ENCODE measurements around the gene PDE11A.
A peak's percentile ranks its signal among the peaks of the same experiment; 100 is the strongest.

Gene PDE11A

DNA sequence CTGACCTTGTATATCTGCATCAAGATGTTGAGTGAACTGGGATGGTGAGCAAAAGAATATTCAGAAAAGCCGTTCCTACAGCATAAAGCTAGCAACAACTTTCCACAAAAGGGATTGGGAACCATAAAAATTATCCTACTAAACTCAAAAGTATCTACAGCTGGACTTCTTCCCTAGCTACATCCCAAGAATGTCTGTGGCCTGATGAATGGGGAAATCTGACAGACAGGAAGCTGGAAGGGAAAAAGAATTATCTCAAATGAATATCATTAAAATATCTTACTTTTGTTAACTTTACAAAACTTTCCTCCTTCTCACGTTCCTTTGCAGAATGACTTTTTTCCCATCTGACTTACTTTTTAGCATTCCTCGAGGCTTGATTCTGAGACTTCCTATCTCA, 150.9 kb downstream of the PDE11A start:
- DNase-seq, result no peak

DNA sequence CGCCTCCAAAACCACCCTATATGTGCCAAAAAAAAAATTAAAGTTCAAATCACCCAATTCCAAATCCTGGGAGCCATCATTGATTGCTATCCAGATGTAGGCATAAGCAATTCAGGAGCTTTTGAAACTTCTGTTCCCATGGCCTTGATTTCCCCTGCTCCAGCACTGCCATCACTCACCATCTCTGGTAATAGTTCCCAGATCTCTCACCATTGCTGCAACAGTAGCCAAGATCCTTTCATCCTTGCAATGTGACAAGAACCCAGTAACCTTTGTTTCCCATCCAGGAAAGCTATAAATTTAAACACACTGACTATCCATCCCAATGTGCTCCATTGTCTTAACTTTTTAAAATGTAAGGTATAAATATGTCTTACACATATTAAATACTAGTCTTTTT, 155.4 kb downstream of the PDE11A start:
- no peak for DNase-seq

GRCh38 chr2:177916342-177916741, 156.2 kb downstream of the PDE11A start:
- DNase-seq, result no peak

DNA sequence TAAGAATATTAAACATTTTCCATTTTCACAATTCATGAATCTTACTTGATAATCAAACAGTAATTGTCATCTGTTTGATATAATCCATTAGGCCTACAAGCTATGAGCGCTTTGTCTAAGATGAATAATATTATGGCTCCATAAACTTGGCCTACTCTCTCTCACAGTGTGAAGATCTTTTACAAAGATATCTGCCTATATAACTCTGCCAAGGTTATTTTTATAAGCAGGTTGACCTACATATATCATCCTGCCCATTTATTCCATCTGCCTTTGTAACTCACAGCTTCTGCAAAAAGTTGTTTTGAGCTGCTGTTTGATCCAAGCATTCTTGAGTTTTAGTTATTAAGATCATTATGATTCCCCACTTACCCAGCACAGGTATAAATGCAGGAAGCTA, 158.3 kb downstream of the PDE11A start:
- DNase-seq, result no peak

DNA sequence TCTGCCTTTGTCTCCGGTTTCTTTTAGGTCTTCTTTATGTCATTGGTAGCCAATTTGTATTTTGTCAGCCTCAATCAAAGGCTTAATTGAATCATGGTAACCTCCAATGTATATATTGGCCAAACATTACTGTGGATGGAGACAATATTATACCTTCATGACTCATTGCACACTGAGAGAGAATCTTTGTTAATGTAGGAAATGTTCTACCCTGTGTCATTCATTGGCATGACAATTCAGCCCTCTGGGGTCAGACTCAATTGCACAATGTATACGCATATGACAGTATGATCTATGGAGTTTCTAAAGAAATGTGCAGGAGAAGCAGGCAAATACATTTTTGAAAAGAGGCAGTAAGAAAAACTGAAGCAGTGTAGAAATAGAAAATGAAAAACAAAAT, 162.6 kb downstream of the PDE11A start:
- no peak for DNase-seq

- DNase-seq, result no peak
These were observed 163.8 kb downstream of the PDE11A start for GRCh38 chr2:177908824-177909223.

- no peak for DNase-seq
These were observed 164.4 kb downstream of the PDE11A start for GRCh38 chr2:177908182-177908581.

GRCh38 chr2:177906041-177906718, 166.4 kb downstream of the PDE11A start:
- DNase-seq, result peak; percentile 83

GRCh38 chr2:177905640-177906039, 166.9 kb downstream of the PDE11A start:
- no peak for DNase-seq

DNA sequence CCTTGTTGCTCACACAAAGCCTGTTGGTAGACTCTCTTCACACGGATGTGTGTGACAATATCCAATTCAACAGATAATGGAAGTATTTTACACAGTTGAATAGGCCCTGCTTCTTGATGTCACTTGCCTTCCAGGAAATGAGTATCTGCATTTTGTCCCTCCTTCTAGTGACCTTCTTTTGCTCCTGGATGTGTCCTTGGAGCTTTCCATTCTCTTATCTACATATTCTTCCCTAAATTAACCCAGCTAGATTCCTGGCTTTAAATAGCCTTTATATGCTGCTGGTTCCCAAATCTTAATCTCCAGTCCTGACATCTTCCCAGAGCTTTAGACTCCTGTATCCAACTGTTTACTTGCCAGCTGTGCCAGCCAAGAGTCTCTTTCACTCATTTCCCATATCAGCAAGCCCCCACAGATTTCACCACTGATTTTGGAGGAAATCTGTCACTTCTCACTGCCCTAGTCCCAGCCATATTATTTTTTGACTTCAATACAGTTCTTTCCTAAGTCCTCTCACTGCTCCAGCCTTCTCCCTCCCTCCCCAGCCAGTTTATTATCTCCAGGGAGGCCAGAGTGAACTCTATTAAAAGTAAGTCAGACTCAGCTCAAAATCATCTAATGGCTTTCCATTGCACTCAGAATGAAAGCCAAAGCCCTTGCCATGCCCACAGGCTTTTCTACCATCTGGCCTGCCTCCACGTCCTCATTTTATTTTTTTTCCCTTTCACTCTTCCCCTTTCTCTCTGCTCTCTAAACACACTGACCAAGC, 170.0 kb downstream of the PDE11A start:
- DNase-seq, result no peak

- DNase-seq, result no peak
These were observed 172.5 kb downstream of the PDE11A start for GRCh38 chr2:177900082-177900481.

DNA sequence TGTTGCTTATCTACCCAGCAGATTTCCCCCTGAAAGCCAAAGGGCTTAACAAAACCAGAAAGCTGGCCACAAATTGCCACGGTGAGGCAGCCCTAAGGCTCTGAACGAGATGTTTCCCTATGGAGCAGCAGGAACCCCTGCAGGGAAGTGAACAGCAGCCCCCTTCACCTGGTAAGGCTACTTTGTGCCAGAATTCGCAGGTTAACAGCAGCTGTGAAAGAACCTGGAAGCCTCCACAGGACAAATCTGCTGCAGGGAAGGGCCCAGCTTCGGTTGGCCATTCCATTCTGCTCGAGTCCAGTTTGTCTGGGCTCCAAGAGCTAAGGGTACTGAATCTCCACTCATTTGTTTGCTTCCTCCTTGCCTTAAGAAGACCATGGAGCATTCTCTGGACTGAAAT, 175.3 kb downstream of the PDE11A start:
- no peak for DNase-seq

DNA sequence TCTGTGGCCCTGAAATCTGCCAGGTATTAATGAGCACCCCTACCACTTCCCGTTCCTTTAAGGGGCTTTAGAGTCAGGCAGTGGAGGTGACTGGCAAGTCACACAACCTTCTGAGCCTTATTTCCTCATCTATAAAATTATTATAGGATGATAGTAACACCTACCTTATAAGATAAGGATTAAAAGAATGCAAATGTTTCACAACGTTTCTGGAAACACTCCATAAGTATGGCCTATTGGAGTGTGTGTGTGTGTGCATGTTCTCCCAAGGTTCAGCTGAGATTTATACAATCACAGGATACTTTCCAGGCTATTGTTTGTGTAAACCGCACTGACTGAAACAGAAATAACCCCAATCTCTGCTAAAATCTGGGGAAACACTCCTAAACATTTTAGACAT, 176.0 kb downstream of the PDE11A start:
- DNase-seq, result no peak

DNA sequence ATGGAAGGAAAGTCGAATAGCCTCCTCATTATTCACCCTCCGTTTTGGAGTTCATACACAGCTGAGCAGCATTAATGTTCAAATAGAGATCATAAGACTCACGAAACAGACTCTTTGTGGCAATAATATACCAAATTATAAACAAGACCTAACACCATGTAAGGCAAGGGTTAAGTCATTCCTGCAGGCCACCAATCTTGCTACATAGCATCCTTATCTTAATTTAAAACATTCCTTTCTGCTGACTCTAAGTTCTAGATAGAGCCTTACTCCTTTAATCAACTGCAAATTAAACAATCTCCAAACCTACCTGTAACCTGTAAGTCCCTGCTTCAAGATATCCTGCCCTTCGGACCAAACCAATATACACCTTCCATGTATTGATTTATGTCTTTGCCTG, 178.0 kb downstream of the PDE11A start:
- DNase-seq, result no peak

DNA sequence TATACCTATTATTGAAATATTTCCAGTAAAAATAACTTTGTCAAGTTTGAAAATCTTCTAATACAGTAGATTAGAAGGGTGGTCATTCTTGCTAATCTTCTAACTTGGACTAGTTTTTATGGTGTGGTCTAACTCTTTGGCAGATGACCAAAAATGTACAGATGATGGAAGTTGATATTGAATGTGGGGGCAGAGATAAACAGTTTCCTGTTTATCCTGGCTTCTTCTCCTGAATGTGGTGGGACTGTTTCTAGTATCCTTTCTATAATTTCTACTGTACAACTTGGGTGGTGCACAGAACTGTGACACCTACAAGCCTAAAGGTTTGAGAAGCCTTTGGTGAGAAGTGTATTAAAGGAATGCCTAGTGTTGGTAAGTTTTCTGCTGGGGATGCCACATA, 178.7 kb downstream of the PDE11A start:
- DNase-seq, result no peak

DNA sequence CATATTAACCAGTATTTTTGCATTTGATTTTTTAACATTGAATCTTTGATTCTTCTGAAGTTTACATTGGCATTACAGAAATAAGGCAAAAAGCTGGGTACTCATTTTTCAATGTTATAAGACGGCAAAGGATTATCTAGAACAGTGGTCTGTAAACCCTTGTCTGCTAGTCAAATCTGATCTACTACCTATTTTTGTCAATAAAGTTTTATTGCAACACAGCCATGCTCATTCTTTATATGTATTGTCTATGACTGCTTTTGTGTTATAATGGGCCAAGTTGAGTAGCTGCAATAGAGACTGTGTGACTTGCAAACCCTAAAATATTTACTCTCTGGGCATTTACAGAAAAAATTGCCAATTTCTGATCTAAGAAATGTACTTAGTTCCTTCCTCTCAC, 181.0 kb downstream of the PDE11A start:
- DNase-seq, result no peak

DNA sequence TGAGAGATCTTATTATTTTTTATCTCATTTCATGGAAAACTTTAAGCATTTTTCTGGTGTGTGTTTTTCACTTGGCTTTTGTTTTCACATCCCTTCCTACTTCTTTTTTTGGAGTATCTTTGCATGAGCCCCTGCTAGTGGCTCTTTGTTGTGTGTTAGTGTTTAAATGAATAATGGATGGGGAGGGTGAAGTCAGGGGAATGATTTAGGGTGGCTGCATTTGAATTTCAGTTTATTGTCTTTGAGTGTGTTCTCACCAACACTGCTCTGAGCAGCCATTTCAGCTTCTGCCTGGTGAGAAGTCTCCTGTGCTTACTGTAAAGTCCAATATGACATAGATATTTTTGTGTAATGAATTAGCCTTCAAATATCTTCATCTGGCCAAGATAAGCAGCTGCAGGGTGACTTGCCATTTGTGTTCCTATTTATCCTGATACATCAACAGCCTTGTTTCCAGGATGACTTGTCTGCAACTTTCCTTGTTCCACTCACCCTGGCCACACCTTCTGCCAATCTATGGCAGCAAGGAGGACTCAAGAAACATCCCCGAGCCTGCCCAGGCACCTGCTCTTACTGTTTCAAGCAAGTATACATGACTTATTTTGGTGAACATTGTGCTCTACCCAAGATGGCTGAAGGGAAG, 182.6 kb downstream of the PDE11A start:
- DNase-seq, result no peak

- DNase-seq, result no peak
These were observed 184.0 kb downstream of the PDE11A start for GRCh38 chr2:177888581-177888980.

- DNase-seq, result no peak
These were observed 184.9 kb downstream of the PDE11A start for GRCh38 chr2:177887722-177888121.

GRCh38 chr2:177886824-177887223, 185.8 kb downstream of the PDE11A start:
- DNase-seq, result no peak

DNA sequence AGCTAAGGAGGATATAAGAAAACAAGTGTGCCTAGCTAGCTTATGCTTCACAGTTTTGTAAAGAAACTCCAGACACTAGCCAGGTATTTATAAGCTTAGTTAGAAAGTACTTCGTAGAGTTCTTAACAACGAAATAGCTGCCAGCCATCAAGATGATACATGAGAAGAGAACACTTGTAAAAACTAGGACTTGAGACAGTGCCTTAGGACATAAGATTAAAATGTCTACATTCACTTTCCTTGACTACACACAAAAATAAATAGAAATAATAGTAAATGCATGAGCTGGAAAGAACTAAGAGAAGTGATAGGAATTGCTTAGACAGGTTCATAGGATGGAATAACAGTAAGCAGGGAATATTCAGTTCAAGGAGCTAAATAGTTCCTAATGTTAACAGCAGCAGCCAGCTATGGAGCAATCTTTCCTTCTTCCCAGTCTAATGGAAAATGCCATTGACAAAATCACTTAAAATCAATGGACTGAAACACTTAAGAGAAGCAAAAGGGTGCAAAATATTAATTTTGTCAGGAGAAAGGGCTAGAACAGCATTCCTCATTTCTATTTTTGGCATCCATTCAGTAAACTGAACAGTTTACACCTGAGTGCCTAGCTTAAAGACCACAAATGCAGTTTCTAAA, 186.6 kb downstream of the PDE11A start:
- no peak for DNase-seq

GRCh38 chr2:177883177-177883576, 189.4 kb downstream of the PDE11A start:
- no peak for DNase-seq

DNA sequence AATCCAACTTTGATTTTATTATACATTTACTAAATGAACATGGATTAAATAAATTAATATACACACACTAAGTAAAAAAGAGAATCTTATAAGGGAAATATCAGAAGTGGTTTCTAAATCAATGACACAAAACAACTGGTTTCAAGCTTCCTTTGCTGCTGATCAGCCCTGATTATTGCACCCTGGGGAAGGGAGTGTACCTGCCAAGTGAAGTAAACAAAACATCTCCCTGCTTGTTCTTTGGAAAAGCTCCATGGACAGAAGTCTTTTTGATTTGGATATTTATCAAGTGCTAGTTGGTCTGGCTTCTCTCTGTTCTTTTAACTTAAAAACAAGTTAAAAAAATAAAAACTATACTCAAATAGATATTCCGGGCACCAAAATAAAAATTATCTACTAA, 190.1 kb downstream of the PDE11A start:
- DNase-seq, result no peak

DNA sequence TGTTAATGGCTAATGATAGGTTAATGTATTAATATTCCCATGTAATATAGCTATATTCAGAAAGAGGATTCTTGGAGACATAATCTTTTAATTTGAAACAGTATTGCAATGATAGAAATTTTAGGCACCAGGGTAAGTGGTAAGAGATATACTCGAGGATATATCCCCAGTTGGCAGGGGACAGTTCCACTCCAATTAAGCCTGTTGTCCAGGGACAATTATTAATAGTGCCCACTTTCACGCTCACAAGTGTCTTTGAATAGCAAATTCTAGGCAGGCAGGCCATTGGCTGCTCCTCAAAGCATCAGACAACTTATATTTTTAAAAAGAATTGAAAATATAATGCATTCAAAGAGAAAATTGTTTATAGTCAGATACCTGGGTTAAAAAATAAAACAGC, 190.7 kb downstream of the PDE11A start:
- DNase-seq, result no peak

All from activated effector memory CD4-positive, alpha-beta T cell treated with anti-CD3 and anti-CD28 coated beads, Interleukin-2, amount 50 U/mL, for 16 hours (primary cell).